Glutamatergic neuron (in vitro differentiated cells): ENCODE data around the gene SMR3B. TPM values are rescaled to one million over a fixed set of nuclear protein-coding genes. Genes with fewer than 3 reads are reported as not detected.

Experiments
- DNase-seq: peaks from one replicate; pipeline ENCODE4 v3.0.0; 2022
- H3K27ac Mint-ChIP-seq: one replicate; pipeline ENCODE4 v1.8.0; 2020; ENCODE audit warnings: mild to moderate bottlenecking, mixed read lengths, inconsistent platforms; ENCODE audit not compliant: unreplicated experiment
- H3K27me3 Mint-ChIP-seq: one replicate; pipeline ENCODE4 v1.8.0; 2020; ENCODE audit warnings: mild to moderate bottlenecking, moderate library complexity, mixed read lengths, inconsistent platforms; ENCODE audit not compliant: unreplicated experiment
- H3K36me3 Mint-ChIP-seq: one replicate; pipeline ENCODE4 v1.8.0; 2020; ENCODE audit warnings: mild to moderate bottlenecking, mixed read lengths, inconsistent platforms; ENCODE audit not compliant: unreplicated experiment
- H3K4me1 Mint-ChIP-seq: one replicate; pipeline ENCODE4 v1.8.0; 2020; ENCODE audit warnings: mild to moderate bottlenecking, low read depth, mixed read lengths, inconsistent platforms; ENCODE audit not compliant: unreplicated experiment
- H3K4me3 Mint-ChIP-seq: one replicate; pipeline ENCODE4 v1.8.0; 2020; ENCODE audit warnings: mild to moderate bottlenecking, mixed read lengths, inconsistent platforms; ENCODE audit not compliant: unreplicated experiment
- H3K9me3 Mint-ChIP-seq: one replicate; pipeline ENCODE4 v1.8.0; 2020; ENCODE audit warnings: mild to moderate bottlenecking, moderate library complexity, mixed read lengths, inconsistent platforms; ENCODE audit not compliant: unreplicated experiment
- CTCF ChIP-seq: fragments of 200-600 bp; sonication (generic); IDR thresholded peaks from one replicate; pipeline ENCODE4 v1.5.0; 2021; ENCODE audit not compliant: partially characterized antibody, unreplicated experiment
- total RNA-seq: library from RNA; stranded (reverse); fragmentation: NEBNext Ultra II Directional; extraction: Animal tissue kit (Norgen Biotek cat#: 25700); gene quantifications from one replicate; pipeline ENCODE4 v1.2.1, GENCODE V29; 2021; ENCODE audit not compliant: unreplicated experiment

Gene SMR3B
- total RNA-seq, 1 donor from 2014 or later: not detected

GRCh38 chr4:70399319-70399718 is 16.4 kb downstream of the SMR3B start:
- H3K9me3 Mint-ChIP-seq: no peaks in the 10 kb centered on the region
- no peak overlapping the region for H3K27ac Mint-ChIP-seq
- no peak overlapping the region for H3K4me3 Mint-ChIP-seq
- H3K4me1 Mint-ChIP-seq: no peaks in the 10 kb centered on the region
- no peak for TF ChIP-seq CTCF
- no peaks in the 10 kb centered on the region for H3K27me3 Mint-ChIP-seq
- H3K36me3 Mint-ChIP-seq: no peaks in the 10 kb centered on the region
- no peak for DNase-seq

- no peaks in the 10 kb centered on the region for H3K27me3 Mint-ChIP-seq
- DNase-seq: no peak
- H3K9me3 Mint-ChIP-seq: no peaks in the 10 kb centered on the region
- no peak overlapping the region for H3K4me3 Mint-ChIP-seq
- no peaks in the 10 kb centered on the region for H3K4me1 Mint-ChIP-seq
- no peak overlapping the region for H3K27ac Mint-ChIP-seq
- no peaks in the 10 kb centered on the region for H3K36me3 Mint-ChIP-seq
- TF ChIP-seq CTCF: no peak
These were observed 19.8 kb downstream of the SMR3B start for GRCh38 chr4:70402762-70403161.

GRCh38 chr4:70405765-70406164 is 22.8 kb downstream of the SMR3B start:
- Mint-ChIP-seq H3K27ac (no peak overlapping the region), H3K9me3 (no peaks in the 10 kb centered on the region), H3K27me3 (no peaks in the 10 kb centered on the region), H3K4me1 (no peaks in the 10 kb centered on the region), H3K4me3 (no peak overlapping the region), H3K36me3 (no peaks in the 10 kb centered on the region)
- TF ChIP-seq CTCF: no peak
- DNase-seq: no peak

- DNase-seq: no peak
- Mint-ChIP-seq H3K4me1 (no peaks in the 10 kb centered on the region), H3K9me3 (peaks cover 3% of the 10 kb centered on the region), H3K27ac (no peak overlapping the region), H3K4me3 (no peak overlapping the region), H3K36me3 (peaks cover 5% of the 10 kb centered on the region), H3K27me3 (peaks cover 2% of the 10 kb centered on the region)
- TF ChIP-seq CTCF: no peak
These were observed 42.4 kb downstream of the SMR3B start for GRCh38 chr4:70425306-70425705.

- Mint-ChIP-seq H3K4me3 (no peak overlapping the region), H3K4me1 (no peaks in the 10 kb centered on the region), H3K36me3 (peaks cover 5% of the 10 kb centered on the region), H3K9me3 (peaks cover 3% of the 10 kb centered on the region), H3K27ac (no peak overlapping the region), H3K27me3 (peaks cover 2% of the 10 kb centered on the region)
- DNase-seq: no peak
- TF ChIP-seq CTCF: no peak
These were observed 43.9 kb downstream of the SMR3B start for GRCh38 chr4:70426789-70427188.
